ENCODE results near the gene UBFD1.

DNA sequence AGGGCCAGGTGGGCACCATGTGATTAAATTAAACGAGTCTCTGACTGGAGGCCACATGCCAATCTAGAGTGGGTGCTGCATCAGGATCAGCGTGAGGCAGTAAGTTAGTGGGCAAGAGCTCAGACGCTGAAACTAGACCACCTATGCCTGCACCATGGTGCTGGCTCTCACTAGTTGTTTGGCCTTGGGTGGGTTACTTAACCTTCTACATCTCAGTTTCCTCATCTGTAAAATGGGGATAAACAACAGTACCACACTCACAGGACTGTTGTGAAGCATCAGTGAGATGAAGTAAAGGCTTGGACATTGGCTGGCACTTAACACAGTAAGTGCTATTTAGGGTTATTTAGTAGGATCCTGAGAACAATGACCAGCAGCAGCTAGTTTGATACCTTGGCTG is 32.7 kb downstream of the UBFD1 start:
- TF ChIP-seq CEBPB (IDR thresholded peaks at IDR 0.05) (no peak), FOXM1 (IDR thresholded peaks at IDR 0.05; ENCODE audit: borderline replicate concordance, low read depth) (no peak), RAD21 (IDR thresholded peaks at IDR 0.05; ENCODE audit: low read depth) (no peak), EP300 (IDR thresholded peaks at IDR 0.05; ENCODE audit: borderline replicate concordance) (no peak)
- TF ChIP-seq, protein P1, sequence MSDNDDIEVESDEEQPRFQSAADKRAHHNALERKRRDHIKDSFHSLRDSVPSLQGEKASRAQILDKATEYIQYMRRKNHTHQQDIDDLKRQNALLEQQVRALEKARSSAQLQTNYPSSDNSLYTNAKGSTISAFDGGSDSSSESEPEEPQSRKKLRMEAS (IDR thresholded peaks at IDR 0.05) = no peak
- TF ChIP-seq, protein P2, sequence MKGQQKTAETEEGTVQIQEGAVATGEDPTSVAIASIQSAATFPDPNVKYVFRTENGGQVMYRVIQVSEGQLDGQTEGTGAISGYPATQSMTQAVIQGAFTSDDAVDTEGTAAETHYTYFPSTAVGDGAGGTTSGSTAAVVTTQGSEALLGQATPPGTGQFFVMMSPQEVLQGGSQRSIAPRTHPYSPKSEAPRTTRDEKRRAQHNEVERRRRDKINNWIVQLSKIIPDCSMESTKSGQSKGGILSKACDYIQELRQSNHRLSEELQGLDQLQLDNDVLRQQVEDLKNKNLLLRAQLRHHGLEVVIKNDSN (IDR thresholded peaks at IDR 0.05) = no peak

Data from Ishikawa (cell line).